22Rv1 (cell line): Measurements from ENCODE around the gene CENPS.

Experiments
- ZFX ChIP-seq: fragments of 450-650 bp; IDR thresholded peaks from 2 replicates; pipeline ENCODE4 v1.6.1; 2017; ENCODE audit warnings: antibody characterized with exemption, borderline replicate concordance
- TF ChIP-seq, protein P1 (sequence below): fragments of 450-650 bp; IDR thresholded peaks from 2 replicates; pipeline ENCODE4 v1.5.1; 2017; ENCODE audit warnings: mild to moderate bottlenecking

DNA sequence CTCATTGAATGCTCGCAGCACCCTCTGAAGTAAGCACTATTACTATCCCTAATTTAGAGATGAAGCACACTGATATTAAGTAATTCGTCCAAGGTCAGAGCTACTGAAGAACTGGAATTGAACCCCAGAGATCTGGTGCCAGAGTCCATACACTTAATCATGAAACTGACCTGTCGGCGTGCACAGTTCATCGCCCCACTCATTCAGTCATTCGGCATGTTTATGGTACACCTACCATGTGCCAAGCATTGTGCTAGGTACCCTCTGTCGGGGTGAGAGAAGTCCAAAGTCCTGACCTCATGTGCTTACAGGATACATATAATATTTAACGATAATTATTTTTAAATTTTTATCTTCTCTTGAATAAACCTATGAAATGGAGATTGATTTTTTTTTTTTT, 5.6 kb upstream of the CENPS start:
- TF ChIP-seq, protein P1, sequence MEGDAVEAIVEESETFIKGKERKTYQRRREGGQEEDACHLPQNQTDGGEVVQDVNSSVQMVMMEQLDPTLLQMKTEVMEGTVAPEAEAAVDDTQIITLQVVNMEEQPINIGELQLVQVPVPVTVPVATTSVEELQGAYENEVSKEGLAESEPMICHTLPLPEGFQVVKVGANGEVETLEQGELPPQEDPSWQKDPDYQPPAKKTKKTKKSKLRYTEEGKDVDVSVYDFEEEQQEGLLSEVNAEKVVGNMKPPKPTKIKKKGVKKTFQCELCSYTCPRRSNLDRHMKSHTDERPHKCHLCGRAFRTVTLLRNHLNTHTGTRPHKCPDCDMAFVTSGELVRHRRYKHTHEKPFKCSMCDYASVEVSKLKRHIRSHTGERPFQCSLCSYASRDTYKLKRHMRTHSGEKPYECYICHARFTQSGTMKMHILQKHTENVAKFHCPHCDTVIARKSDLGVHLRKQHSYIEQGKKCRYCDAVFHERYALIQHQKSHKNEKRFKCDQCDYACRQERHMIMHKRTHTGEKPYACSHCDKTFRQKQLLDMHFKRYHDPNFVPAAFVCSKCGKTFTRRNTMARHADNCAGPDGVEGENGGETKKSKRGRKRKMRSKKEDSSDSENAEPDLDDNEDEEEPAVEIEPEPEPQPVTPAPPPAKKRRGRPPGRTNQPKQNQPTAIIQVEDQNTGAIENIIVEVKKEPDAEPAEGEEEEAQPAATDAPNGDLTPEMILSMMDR, result no peak
- TF ChIP-seq ZFX, result no peak
